ENCODE results near the gene GNA12.
"Not testable (repeated sequence)": the region's sequence is repeated elsewhere in the genome, so short reads cannot be mapped to it uniquely, and the experiment has no call there.

The GNA12 gene

DNA sequence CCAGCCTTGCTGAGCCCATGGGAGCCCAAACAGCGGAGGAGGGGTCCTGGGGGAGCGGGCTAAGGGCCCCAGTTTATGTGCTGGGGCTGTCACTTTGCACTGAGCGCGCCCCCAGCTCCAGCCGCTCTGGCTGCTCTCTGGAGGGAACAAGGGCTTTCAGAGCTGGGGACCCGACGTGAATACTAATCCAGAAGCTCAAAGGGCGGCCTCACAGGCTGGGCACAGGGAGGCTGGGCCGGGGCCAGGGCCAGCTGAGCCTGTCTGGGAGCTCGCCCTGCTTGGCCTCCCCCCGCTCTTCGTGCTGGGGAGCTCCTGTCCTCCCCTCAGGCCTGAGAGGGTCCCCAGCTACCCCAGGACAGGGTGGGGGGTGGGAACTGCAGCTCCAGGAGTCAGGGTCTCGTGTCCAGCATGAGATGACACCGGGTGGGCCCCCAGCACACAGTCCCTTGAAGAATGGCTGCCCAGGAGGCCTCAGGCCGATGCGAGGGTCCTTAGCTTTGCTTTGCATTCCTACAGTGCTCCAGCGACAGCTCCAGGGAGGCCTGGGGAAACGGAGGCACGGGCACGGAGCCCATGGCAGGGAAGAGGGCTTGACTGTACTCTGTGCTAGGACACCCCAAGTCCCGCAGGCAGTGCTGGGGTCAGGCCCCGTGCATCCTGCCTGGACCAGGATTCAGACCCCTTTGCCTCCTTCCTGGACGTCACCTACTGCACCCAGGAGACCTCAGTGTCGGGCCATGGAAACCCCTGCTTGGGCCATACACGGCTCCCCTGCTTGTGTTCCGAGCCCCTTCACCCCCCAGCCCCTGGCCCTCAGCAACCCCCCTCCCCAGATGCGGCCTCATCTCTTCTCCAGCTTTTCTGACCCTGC lies 161.9 kb downstream of the GNA12 start:
- DNase-seq (ENCODE audit: extremely low read depth in 1 of 2, low read depth in 1 of 2): no peak

DNA sequence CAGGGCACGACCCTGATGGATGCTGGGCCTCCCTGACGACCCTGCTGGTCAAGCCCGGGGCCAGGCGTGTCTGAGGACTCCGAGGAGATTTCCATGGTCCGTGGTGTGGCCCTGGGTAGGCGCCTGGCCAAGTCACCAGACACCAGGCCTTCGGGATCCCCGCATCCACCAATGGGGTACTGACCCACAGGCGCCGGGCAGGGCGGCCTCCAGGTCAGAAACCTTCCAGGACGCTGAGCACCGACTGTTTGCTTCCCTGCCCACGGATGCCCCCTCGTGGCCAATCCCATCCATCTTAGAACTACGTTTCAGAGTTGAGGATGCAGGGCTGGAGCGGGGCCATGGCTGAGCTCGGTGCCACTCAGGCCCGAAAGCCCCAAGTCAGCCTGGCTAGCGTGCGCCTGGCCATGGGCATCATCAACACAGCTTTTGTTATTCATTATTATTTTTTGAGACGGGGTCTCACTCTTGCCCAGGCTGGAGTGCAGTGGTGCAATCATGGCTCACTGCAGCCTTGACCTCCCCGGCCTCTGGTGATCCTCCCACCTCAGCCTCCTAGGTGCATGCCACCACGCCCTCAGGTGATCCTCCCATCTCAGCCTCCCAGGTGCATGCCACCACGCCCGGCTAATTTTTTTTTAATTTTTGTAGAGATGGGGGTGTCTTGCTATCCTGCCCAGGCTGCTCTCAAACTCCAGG lies 163.2 kb downstream of the GNA12 start:
- peak in 1 of 2 donors; percentile 23 for DNase-seq (ENCODE audit: extremely low read depth in 1 of 2, low read depth in 1 of 2)

DNA sequence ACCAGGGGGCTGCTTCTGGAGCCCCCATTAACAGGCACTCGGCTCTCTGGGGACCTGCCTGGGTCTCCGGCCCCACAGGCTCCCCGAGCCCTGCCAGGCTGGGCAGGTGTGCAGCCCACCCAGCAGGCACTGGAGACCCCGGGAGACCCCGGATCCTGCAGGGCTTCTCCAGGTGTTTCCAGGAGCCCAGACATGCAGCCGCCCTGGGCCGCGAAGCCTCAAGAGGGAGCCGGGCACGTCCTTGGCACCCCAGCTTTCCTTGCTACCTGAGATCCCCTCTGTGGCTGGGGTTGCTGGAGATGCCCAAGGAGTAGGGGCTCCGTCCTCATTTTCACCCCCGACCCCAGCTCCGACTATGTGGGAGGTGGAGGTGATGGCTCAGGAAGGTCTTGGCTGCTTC lies 163.9 kb downstream of the GNA12 start:
- DNase-seq (ENCODE audit: extremely low read depth in 1 of 2, low read depth in 1 of 2): no peak

DNA sequence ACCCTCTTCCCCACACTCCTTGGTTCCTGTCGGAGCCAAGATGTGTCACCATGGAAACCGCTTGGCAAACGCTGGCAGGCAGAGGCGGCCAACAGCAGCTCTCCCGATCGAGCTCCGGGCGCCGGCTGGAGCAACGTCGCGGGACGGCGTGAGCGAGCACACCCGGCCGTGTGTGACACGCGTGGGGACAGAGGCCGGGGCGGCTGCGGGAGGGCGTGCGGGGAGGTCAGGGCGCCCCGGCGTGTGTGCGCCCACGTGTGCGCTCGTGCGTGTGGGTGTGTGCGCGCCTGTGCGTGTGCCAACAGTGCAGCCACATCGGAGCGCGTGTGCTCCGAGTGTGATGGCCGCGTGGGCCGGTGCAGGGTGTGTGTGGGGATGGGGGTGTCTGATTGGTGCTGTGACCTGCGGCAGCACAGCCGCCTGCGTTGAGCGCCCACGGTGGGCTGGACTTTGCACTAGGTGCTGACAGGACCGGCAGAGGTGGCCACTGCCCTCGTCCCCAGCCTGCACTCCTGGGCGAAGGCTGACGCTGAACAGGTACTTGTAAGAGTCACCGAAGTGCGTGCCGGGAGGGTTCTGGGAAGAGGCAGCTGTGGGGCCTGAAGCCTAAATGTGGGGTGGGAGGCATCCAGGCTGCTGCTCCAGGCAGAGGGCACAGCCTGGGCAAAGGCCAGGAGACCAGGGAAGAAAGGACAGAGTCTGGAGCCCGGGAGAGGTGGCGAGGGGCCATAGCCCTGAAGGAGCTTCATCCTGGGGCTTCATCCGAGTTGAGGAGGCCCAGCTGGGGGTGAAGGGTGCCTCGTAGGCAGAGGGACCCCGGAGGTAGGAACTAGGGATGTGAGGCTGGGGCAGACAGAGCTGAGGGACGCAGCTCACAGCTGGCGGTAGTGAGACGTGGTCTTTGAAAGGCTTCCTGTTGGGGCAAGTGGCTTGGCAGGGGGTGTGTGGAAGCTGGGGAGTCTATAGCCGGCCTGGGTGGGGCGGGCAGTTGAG lies 164.7 kb downstream of the GNA12 start:
- not testable (repeated sequence) for DNase-seq (ENCODE audit: extremely low read depth in 1 of 2, low read depth in 1 of 2)

DNA sequence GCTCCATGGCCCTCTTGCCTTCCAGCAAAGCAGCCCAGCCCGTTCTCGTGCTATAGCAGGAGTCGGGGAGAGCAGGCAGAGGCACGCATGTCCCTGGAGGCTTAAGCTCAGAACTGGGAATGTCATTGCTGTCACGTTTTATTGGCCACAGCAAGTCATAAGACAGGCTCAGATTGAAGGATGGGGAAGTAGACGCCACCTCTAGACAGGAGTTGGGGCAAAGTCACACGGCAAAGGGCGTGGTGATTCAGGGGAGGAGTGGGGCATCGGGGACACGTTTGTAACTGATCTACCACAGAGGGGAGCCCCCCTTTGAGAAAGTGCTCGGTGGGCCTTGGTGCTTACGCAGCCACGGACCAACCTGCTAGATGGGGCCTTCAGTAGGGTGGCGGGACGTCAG lies 165.7 kb downstream of the GNA12 start:
- not testable (repeated sequence) for DNase-seq (ENCODE audit: extremely low read depth in 1 of 2, low read depth in 1 of 2)

All from activated CD8-positive, alpha-beta memory T cell treated with anti-CD3 and anti-CD28 coated beads for 1 hour (primary cell).